Stimulated activated CD4-positive, alpha-beta T cell treated with anti-CD3 and anti-CD28 coated beads, Interleukin-4, amount 100 ng/mL, for 4 hours (primary cell): ENCODE measurements around the gene DNAH10.

Experiments
- DNase-seq, 2 experiments: peaks; one replicate each; pipeline ENCODE4 v3.0.0-alpha.2; 2020

Gene DNAH10

DNA sequence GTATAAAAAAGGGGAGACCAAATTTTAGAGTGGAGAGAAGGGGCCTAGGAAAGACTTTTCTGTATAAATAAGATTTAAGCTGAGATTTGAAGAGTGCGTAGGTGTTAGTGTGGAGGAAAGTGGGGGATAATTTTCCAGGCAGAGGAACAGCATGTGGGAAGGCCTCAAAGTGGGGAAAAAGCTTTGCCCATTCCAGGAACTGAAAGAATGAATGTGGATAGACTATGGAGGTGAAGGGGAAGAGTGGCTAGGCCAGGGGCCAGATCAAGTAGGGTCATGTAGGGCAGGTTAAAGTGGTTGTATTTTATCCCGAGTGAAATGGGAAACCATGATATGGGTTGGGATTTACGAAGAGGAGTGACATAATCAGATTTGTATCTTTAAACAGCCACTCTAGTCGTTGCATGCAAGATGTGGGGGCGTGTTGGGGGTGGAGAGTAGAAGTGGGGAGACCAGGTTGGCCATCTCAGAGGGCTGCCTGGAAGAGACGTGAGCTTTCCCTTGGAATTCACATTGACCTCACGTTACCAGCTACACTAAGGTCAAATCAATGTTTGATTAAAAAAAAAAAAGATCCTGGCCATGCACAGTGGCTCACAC, 214.2 kb downstream of the DNAH10 start:
- DNase-seq = no peak

- DNase-seq = no peak
These were observed 217.5 kb downstream of the DNAH10 start for GRCh38 chr12:123979566-123979965.

DNA sequence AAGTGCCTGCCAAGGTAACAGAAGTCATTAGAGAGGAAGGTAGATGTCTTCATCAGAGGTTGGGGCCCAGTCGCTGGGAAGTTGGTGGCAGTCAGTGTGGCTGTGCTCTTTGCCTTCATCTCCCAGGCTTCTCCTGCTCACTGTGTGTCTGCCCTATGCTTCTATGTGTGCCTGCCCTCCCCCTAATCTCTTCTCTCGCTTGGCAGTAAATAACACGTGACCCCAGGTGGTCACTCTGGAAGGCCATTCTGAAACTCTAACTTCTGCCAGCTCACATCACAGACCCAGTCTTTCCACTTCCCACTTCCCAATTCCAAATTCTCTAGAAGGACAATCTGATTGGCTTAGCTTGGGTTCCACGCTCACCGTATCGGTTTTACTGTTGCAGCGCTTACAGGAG, 220.2 kb downstream of the DNAH10 start:
- no peak for DNase-seq

- DNase-seq = peak in 1 of 2 experiments; percentile 42
These were observed 221.9 kb downstream of the DNAH10 start for GRCh38 chr12:123983822-123984485.

DNA sequence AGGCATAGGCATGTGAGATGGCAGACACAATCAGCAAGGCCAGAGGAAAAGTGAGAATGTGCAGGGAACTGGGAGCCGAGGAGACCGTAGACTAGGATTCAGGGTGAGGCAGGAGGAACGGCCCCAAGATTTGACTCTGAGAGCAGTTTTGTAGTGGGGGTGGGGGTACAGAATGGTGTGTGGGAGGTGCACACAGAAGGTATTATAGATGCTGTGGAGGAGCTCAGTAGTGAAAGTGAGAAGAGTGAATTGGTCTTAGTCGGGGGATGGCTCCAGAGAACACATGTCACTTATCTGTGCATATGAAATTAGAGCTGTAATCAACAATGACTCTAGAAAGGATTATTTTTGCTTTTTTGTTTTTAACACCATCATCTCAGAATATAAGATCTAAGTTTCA, 222.8 kb downstream of the DNAH10 start:
- DNase-seq = no peak
